ENCODE data around the gene ARL14EP.

ARL14EP gene

DNA sequence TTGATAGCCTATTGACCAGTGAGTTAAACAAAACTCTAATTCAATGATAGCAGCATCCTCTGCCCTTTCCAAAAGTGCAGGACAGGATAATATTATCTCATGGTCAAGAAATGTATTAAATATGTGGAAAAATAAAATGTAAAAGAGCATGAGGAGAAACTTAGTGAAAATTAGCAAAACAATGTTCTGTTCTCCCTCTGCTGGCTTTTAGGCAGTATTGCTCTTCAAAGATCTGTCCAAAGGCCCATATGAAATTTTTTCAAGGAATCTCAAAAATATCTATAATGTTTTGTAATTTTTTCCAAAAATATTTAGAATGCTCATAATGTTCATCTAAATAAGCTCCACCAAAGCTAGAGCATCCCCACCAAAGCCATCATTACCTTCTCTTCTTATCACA lies 8.3 kb upstream of the ARL14EP start:
- Histone ChIP-seq H3K27me3 (ENCODE audit: insufficient read depth, low read length) (no peaks in the 10 kb centered on the region), H3K4me1 (ENCODE audit: insufficient read depth, low read length, severe bottlenecking) (no peaks in the 10 kb centered on the region), H3K9me2 (ENCODE audit: low read depth, low read length) (no peaks in the 10 kb centered on the region), H3K9me3 (ENCODE audit: low read length) (peaks cover 4% of the 10 kb centered on the region; the same call in 1 of the 2 replicates), H3K79me2 (ENCODE audit: insufficient read depth, low read length) (no peaks in the 10 kb centered on the region), H4K20me1 (ENCODE audit: insufficient read depth, low read length) (no peaks in the 10 kb centered on the region), H3K27ac (ENCODE audit: low read depth, low read length, poor library complexity, severe bottlenecking) (no peak overlapping the region), H3F3A (ENCODE audit: insufficient read depth, low read length) (no peaks in the 10 kb centered on the region), H3K36me3 (ENCODE audit: insufficient read depth, low read length) (no peaks in the 10 kb centered on the region; the same call in 1 of the 2 replicates), H2AFZ (ENCODE audit: low read length) (no peak overlapping the region), H3K9ac (ENCODE audit: low read length) (no peak overlapping the region), H3K4me3 (ENCODE audit: low read depth, low read length, poor library complexity, severe bottlenecking) (no peak overlapping the region), H3K4me2 (ENCODE audit: low read length) (no peak overlapping the region)
- TF ChIP-seq, protein P1, sequence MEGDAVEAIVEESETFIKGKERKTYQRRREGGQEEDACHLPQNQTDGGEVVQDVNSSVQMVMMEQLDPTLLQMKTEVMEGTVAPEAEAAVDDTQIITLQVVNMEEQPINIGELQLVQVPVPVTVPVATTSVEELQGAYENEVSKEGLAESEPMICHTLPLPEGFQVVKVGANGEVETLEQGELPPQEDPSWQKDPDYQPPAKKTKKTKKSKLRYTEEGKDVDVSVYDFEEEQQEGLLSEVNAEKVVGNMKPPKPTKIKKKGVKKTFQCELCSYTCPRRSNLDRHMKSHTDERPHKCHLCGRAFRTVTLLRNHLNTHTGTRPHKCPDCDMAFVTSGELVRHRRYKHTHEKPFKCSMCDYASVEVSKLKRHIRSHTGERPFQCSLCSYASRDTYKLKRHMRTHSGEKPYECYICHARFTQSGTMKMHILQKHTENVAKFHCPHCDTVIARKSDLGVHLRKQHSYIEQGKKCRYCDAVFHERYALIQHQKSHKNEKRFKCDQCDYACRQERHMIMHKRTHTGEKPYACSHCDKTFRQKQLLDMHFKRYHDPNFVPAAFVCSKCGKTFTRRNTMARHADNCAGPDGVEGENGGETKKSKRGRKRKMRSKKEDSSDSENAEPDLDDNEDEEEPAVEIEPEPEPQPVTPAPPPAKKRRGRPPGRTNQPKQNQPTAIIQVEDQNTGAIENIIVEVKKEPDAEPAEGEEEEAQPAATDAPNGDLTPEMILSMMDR (IDR thresholded peaks at IDR 0.05; ENCODE audit: low read length) = peak; percentile 53
- no peak for TF ChIP-seq EZH2 (IDR thresholded peaks at IDR 0.05; ENCODE audit: borderline replicate concordance, low read length)

DNA sequence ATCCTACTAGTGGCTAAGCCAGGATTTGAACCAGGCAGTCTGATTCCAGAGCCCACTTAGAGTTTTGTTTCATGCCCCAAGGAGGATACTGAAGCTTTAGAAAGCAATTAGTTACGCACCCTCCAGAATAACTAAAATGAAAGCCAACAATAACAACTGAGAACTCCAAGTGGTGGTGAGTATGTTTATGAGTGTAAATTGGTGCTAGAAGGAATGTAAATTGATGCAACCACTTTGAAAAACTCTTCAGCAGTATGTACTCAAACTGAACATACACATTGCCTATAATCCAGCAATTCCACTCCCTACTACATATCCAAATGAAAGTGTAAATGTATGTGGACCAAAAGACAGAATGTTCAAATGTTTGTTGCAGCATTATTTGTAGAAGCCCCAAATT lies 6.7 kb upstream of the ARL14EP start:
- TF ChIP-seq EZH2 (IDR thresholded peaks at IDR 0.05; ENCODE audit: borderline replicate concordance, low read length) = no peak
- TF ChIP-seq, protein P1 (IDR thresholded peaks at IDR 0.05; ENCODE audit: low read length) = no peak
- no peak overlapping the region for H3K4me2 ChIP-seq (ENCODE audit: low read length)

DNA sequence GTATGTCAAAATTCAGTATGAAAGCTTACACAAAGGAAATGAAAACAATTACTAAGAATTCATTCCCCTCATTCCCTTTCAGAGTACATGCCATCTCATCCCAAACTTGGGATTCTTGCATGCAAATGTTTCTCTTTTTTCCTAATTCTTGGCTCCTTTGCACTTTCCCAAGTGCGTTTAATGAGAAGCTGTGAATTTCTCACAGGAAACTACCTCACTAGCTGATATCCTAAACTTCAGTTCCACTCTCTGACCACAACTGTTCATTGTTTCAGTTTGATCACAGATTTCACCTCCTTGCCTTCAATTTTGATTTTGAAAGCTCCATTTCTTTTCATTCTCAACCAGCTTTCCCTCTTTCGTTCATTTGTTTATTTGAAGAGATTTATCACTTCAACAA lies 5.9 kb upstream of the ARL14EP start:
- Histone ChIP-seq H4K20me1 (ENCODE audit: insufficient read depth, low read length) (no peaks in the 10 kb centered on the region), H3K9ac (ENCODE audit: low read length) (no peak overlapping the region), H3K9me3 (ENCODE audit: low read length) (no peaks in the 10 kb centered on the region), H3K27me3 (ENCODE audit: insufficient read depth, low read length) (no peaks in the 10 kb centered on the region), H3K4me1 (ENCODE audit: insufficient read depth, low read length, severe bottlenecking) (peaks cover 8% of the 10 kb centered on the region), H3K4me3 (ENCODE audit: low read depth, low read length, poor library complexity, severe bottlenecking) (no peak overlapping the region), H3K9me2 (ENCODE audit: low read depth, low read length) (no peaks in the 10 kb centered on the region), H3K36me3 (ENCODE audit: insufficient read depth, low read length) (no peaks in the 10 kb centered on the region), H3K27ac (ENCODE audit: low read depth, low read length, poor library complexity, severe bottlenecking) (no peak overlapping the region), H3K4me2 (ENCODE audit: low read length) (no peak overlapping the region), H2AFZ (ENCODE audit: low read length) (no peak overlapping the region), H3F3A (ENCODE audit: insufficient read depth, low read length) (no peaks in the 10 kb centered on the region), H3K79me2 (ENCODE audit: insufficient read depth, low read length) (no peaks in the 10 kb centered on the region)
- TF ChIP-seq EZH2 (IDR thresholded peaks at IDR 0.05; ENCODE audit: borderline replicate concordance, low read length) = no peak
- TF ChIP-seq, protein P1 (IDR thresholded peaks at IDR 0.05; ENCODE audit: low read length) = no peak

More for the DNA sequence above, 6.7 kb upstream of the ARL14EP start:
- Histone ChIP-seq H3K9me2 (ENCODE audit: low read depth, low read length) (no peaks in the 10 kb centered on the region), H3K9me3 (ENCODE audit: low read length) (0 out of 2 replicates have a peak, but pooled peaks cover under 1% of the 10 kb centered on the region), H3K36me3 (ENCODE audit: insufficient read depth, low read length) (no peaks in the 10 kb centered on the region), H3K79me2 (ENCODE audit: insufficient read depth, low read length) (no peaks in the 10 kb centered on the region), H3K27ac (ENCODE audit: low read depth, low read length, poor library complexity, severe bottlenecking) (no peak overlapping the region), H3K4me1 (ENCODE audit: insufficient read depth, low read length, severe bottlenecking) (no peaks in the 10 kb centered on the region), H3F3A (ENCODE audit: insufficient read depth, low read length) (no peaks in the 10 kb centered on the region), H2AFZ (ENCODE audit: low read length) (no peak overlapping the region), H3K9ac (ENCODE audit: low read length) (no peak overlapping the region), H3K27me3 (ENCODE audit: insufficient read depth, low read length) (no peaks in the 10 kb centered on the region), H3K4me3 (ENCODE audit: low read depth, low read length, poor library complexity, severe bottlenecking) (no peak overlapping the region), H4K20me1 (ENCODE audit: insufficient read depth, low read length) (no peaks in the 10 kb centered on the region)

All from OCI-LY1 (cell line).